GM19463 (cell line): ENCODE measurements around the gene MRPL37.
"Not testable (repeated sequence)": the region's sequence is repeated elsewhere in the genome, so short reads cannot be mapped to it uniquely, and the experiment has no call there.

Experiments used
- ATAC-seq: cut with Tn5 transposase; IDR thresholded peaks from one replicate; pipeline ENCODE4 v1.9.1; 2021; ENCODE audit warnings: mild to moderate bottlenecking, moderate library complexity; ENCODE audit not compliant: unreplicated experiment

Gene MRPL37

DNA sequence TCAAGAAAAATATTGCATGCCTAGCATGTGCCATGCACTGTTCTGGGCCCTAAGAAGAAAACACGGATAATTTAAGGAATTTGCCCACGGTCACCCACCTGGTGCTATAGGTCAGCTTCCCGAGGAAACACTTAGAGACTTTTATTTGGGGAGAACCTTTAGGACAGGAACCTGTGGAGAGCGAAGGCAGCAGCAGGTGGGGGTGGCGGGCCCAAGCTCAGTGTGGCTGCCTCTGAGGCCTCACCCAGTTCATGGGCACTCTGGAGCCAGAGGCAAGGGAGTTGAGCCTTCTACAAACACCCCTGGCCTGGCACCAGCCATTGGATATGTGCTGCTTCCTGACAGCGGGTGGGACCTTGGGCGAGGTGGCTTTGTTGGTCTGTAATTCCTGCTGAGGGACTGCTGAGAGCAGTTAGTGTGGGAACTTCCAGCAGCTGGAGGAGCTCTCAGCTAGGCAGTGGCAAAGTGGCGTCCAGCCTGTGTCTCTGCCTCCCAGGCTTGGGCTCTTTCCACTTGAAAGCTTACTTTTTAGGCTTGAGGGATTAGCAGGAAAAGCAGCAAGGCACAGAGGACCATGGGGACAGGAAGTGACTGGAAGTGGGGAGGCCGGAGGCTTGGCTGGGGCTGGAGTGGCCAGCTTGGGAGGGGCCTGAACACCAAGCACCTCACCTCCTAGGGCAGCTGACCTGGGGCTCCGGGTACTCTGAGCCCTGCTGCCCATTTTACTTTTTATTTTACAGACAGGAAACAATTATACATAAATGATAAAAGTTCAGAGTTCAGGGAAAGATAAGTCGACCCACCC is 19.1 kb downstream of the MRPL37 start:
- no peak for ATAC-seq

DNA sequence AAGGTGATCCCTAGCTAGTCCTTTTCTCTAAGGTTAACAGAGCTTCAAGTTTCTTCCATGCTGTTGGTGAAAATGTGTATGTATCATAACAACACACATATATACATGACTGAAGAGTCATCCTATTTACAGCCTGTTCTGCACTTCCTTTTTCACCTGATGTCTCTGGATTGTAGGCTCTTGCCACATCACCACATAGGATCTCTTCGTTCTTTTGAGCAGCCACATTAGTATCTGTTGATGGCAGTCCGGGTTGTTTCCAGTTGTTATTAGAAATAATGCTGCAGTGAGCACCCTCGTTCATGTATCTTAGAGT is 19.7 kb downstream of the MRPL37 start:
- ATAC-seq: no peak

DNA sequence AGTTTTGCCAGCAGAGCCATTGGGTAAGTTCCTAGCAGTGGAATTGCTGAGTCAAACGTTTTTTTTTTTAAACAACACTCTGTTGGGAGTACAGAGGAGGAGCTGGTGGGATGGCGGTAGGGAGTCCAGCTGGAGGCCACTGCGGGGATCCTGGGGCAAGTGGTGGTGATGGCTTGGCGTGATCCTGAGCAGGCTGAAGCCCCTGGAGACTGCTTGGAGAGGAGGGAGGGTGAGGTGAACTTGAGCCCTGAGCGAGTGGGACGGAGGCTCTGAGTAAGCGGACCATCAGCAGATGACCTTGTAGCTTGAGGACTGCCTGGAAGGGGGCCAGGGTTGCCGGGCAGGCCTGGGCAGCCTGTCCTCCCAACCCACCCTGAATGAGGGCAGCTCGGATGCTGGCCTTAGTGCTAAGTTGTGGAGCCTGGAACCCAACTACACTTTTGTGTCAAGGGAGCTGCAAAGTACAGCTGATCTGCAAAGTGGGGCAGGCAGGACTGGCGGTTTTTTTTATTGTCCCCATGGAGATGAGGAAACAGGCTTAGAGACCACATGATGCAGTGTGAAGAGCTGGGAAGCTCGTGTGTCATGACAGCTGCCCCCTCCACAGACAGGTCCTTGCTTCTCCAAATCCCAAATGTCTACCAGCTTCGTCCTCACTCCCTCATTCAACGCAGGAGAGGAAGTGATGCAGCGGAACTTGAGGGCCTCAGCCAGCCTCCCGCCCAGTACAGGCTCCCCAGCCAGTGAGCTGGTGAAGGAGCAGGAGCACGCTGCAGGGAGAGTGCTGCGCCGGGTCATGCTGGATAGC is 20.2 kb downstream of the MRPL37 start:
- ATAC-seq: no peak

DNA sequence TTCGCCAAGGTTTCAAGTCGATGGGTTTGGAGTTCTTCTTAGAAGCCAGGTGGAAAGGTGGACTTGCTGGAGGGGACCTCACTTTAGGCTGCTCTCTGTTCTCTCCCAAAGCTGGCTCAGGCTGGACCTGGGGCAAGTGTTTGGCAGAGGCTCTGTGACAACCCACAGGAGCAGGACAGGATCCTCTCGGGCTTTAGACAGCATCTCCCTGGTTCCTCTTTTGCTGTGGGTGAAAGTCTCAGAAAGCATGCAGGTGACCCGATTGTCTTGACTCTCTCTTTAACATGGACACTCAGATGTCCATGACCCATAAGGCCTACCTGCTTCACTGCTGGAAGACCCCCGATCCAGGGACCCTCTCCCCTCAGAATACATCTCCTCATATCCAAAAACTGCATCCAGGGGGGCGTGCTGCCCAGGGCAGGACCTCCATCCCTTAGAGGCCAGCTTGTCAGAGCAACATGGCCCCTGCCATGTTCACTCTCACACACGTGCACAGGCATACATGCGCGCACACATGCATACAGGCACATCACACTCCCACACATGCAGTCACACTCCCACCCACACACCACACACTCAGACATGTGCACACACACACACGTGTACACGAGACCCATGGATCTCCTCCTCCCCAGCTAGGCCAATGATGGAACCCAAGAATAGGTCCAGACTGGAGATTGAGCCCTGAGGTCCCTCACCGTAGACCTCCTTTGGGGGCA is 21.3 kb downstream of the MRPL37 start:
- no peak for ATAC-seq

DNA sequence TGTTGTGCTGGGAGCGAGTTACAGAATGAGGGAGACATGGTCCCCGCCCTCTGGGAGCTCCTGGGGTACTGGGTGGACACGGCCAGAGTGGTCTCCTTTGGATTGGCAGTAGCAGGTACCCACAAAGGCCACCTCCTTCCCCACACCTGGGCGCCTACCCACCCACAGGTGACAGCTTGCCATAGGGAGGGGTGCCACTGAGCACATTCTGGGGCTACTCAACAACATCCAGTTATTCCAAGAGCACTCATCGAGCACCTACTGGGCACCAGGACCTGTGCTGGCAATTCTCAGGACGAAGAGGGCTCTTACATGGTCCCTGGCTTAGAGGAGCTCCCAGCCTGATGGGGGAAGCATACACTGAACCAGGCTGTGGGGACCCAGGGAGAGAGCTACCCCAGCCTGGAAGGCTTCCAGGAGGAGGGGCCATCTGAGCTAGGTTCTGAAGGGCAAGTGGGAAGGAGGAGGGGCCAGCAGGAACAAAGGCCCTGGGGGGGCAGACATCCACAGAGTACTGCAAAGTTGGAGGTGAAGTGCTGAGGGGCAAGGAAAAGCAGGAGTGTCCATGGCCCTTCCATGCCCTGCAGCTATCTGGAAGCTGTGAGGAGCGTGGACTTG is 22.0 kb downstream of the MRPL37 start:
- ATAC-seq: no peak

DNA sequence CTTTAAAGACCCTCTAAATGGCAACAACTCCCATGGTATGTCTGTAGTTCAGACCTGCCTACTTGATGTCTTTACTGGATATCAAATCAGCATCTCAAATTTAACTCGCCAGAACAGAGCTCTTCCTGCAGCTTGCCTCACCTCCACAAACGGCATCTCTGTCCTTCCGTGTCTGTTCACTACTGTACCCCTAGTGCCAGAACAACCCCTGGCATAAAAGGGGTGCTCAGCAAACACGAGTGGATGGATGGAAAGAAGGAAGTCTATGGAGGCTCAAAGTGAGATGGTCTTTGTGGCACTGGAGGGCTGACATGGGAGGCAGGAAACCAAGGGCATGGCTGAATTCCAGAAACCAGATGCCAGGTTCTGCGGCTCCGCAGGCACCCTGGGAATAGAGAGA is 22.7 kb downstream of the MRPL37 start:
- ATAC-seq: no peak

DNA sequence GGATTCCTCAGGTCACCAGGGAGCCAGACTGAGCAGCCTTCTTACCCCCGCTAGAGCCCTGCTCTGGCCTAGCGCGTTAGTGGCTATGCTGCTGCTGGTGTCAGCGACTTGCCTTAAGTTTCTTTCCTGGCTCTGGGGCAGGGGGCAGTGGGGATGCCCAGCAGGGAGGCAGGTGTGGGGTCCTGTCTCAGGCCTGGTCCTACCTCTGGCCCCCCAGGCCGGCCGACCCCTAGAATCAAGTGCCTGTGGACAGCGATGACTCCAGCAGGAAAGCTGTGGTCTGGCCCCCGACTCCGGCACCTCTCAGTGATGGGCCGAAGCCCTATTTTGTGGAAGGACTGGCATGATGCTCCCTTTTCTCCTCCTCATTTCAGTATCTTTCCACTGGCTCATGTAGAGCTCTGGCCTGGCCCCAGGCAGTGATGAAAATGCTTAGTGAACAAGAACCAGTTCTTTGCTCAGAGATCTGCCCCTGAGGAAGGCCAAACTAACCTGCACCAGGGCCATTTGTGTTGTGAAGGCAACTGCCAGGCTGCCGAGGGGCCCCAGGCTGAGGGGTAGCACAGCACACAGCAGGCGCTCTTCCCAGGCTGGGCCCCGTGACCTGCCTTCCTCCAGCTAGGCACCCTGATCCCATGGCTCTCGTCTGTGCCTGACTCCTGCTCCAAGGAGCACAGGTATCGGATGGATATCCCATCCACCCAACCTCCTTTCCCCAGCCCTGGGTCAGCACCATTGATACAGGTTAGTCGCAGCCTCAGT is 23.7 kb downstream of the MRPL37 start:
- ATAC-seq: no peak

DNA sequence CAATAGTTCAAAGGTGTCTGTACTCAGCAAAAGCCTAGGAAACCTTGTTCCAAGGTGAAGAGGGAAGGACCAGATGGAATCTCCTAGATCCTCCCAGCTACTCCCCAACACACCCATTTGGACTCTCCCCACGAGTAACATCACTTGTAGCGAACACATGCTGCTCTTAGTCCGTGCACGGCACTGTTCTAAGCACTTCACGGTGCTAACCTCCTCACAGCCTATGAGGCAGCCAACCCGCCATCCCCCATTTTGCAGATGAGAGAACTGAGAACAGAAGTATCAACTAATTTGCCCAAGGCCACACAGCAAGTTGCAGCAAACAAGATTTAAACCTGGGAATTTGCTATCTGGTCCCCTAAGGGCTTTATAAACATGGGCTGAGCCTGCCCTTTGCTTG is 24.3 kb downstream of the MRPL37 start:
- no peak for ATAC-seq

DNA sequence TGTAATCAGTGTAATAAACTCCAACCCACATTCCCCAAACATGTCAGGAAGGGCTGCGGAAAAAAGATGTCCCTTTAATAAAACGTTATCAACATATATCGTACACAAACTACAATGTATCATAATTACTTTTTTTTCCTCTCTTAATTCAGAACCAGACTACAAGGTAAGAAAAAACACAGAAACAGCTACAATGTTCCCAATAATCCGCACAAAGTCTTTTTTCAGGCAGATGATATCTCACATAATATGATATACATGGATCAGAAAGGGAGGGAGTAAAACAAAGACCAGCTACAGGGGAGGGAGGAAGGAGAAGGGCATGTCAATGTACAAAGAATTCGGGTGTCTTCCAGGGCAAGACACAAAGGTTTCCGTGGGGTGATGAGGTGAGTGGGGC is 25.4 kb downstream of the MRPL37 start:
- ATAC-seq: no peak

DNA sequence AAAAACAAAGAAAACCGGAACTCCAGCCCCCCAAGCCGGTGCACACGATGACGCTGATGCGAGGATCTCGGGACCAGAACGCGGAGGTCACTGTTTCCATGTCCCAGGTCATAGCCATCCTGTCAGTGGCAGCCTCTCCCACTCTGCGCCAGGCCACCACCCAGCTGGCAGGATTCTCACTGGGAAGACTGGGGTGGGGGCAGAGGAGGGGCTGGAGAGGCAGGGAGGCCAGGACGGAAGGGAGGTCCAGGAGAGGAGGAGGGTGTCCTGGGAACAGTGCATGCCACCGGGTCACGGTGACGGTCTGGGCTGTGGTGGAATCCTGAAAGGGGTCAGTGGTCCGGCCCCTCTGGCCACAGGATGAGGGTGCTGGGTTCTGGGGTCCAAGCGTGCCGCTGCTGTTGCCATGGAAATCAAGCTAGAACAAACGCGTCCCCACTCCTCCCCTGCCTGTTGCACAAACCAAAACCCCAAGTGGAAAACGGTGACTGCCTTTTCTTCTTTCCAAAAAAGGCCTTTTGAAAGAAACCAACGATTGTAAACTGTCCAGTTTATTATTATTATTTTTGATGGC is 26.1 kb downstream of the MRPL37 start:
- ATAC-seq: no peak

DNA sequence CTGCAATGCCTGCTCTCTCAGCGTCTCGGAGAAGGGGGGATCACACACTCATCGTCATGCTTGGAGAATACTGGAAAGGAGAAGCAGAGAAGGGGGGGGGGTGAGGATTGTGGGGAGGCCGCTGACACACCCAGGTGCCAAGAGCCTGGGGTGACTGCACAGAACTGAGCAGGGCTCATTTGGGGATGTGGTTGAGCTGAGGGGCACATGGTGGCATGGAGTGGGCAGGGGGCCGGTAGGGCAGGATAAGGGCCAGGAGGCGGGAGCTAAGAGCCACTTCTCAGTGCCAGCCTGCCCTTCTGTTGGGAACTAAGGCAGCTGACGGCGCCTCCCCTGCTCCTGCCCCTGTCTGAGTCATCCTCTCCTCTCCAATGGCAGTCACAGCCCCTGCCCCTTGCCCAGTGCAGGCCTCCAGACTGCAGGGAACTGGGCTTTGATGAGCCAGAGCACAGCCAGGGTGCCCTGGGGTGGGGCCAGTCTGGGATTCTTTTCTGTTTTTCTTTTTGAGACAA is 27.2 kb downstream of the MRPL37 start:
- no peak for ATAC-seq

DNA sequence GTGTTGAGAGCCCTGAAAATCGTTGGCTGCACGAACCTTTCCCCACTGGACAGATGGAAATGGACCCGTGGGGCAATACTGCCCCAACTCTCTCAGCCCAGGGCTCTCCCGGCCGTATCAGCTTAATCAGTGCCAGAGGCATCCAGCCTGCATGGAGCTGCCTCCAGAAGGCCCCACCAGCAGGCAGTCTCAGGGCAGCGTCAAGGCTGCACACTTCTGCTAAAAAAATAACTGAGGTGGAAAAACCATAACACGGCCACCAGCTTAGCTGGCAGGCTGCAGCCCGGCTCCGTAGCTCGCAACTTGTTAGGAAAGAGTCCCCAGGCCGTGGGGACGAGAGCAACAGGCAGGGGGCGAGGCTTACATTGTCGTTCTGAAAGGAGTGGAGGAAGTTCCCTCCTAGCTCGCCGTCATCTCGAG is 27.9 kb downstream of the MRPL37 start:
- ATAC-seq: no peak

DNA sequence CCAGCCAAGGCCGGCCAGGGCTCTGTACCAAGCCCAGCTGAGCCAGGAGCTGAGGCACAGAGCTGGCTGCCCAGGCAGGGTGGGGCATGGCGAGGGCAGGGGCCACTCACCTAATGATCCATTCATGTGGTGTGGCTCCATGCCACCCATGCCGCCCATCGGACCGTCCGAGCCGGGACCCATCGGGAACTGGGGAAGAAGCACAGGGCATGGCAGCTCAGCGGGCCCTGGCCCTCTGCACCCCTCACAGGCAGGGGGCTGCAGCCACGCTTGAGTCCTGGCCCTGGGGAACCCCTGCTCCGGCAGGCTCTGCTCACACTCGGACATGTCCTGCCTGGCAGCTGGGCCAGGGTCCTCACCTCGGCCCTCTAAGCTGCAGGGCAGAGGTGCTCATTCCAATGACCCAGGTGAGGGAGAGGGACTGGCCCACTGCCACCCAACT is 28.7 kb downstream of the MRPL37 start:
- no peak for ATAC-seq

DNA sequence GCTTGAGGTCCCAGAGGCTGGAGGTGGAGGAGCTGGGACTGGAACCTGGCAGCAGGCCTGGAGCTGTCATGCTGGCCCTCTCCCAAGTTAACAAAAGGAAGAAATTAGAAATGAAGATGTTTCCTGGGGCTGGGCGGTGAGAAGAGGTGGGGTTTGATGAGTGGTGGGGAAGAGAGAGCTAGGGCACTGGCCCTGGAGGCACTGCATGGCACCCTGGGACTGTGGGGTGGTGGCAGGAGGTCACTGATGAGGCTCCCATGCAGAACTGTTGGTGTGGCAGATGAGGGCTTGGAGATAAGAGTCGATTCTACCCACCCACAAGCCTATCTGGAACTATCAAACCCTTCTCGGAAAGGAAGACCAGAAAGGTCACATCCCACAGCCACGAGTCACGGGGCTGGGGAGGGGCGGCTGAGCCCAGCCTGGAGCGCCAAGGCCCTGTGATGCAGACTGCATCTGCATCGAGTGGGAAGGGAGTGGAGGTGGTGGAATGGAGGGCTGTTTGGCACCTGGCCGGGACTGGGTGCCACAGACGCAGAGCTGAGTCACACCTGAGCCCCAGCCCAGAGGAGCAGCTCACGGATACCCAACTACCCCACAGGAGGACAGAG is 29.4 kb downstream of the MRPL37 start:
- ATAC-seq: no peak

DNA sequence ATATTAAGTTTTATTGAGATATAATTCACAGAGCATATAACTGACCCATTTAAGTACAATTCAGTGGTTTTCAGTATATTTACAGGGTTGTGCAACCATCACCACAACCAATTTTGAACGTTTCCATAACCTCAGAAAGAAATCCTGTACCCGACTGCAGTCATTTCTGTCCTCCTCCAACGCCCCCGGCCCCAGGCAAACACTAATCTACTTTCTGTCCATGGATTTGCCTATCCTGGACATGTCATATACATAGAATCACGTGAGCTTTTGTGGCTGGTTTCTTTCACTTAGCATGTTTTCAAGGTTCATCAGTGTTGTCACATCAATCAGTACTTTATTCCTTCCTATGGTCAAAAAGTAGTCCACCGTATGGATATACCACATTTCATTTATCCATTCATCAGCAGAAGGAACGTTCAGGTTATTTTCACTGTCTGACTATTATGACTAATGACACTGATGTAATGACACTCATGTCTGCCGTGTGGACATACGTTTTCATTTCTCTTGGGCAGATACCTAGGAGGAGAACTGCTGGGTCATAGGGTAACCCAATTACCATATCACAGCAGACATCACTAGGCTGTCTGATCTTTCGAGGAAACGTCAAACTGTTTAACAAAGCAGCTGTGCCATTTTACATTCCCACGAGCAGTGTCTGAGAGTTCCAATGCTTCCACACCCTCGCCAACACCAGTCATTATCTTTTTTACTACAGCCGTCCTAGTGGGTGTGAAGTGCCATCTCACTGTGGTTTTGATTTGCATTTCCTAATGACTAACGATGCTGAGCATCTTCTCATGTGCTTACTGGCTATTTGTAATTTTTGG is 30.8 kb downstream of the MRPL37 start:
- ATAC-seq: no peak

DNA sequence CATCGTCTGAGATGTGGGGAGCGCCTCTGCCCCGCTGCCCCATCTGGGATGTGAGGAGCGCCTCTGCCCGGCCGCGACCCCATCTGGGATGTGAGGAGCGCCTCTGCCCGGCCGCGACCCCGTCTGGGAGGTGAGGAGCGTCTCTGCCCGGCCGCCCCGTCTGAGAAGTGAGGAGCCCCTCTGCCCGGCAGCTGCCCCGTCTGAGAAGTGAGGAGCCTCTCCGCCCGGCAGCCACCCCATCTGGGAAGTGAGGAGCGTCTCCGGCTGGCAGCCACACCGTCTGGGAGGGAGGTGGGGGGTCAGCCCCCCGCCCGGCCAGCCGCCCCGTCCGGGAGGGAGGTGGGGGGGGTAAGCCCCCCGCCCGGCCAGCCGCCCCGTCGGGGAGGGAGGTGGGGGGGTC is 33.2 kb downstream of the MRPL37 start:
- not testable (repeated sequence) for ATAC-seq

DNA sequence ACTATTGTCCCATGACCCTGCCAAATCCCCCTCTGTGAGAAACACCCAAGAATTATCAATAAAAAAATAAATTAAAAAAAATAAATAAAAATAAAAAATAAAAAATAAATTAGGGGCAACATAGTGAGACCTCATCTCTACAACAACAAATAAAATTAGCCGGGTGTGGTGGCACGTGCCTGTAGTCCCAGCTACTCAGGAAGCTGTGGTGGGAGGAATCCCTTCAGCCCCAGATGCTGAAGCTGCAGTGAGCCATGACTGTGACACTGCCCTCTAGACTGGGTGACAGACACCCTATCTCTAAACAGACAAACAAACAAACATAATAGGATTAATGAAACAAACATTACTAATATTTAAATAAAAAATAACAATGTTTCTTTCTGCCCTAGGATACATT is 34.3 kb downstream of the MRPL37 start:
- no peak for ATAC-seq

DNA sequence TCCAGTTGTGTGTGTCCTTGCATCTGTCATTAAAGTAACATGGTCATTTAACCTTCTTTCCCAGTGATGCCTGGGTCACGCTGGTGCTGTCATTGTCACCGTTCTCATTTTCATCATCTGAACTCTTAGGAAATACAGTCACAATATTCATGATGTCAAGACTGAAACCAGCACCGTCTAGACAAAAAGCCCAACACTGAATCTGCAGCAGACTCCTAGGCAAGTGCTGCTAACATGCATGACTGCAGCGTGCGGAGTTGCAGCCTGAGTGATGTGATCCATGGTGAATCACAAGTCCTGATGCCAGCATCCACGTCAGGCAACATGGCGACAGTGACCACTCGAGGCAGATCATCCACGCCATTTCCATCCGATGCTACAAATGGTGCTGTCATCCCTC is 37.6 kb downstream of the MRPL37 start:
- no peak for ATAC-seq
